GM04504 (cell line): ENCODE measurements around the gene RXRB.

Experiments used
- DNase-seq: peaks from one replicate; pipeline ENCODE4 v3.0.0-alpha.2; 2012; ENCODE audit warnings: low read depth

The RXRB gene

GRCh38 chr6:33175436-33176069 is 24.9 kb downstream of the RXRB start:
- DNase-seq: no peak

DNA sequence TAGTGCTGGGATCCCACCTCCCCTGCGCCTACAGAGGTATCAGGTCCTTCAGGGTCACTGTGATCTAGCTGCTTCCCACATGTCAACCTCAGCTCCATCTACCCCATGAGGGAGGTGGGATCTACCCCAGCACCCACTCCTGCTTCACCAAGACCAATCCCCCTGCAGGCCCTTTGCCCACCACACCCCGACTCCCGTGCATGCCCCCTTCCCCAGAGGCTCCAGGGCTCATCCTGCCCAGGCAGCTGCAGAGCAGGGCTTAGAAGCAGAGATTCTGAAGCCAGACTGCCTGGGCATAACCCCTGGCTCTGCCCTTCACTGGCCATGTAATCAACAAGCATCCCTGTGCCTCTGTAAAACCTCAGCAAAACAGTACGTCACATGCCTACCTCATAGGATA is 25.7 kb downstream of the RXRB start:
- no peak for DNase-seq

- no peak for DNase-seq
Observed at GRCh38 chr6:33173535-33174180, 26.8 kb downstream of the RXRB start.

- no peak for DNase-seq
Observed at GRCh38 chr6:33172688-33173534, 27.6 kb downstream of the RXRB start.

DNA sequence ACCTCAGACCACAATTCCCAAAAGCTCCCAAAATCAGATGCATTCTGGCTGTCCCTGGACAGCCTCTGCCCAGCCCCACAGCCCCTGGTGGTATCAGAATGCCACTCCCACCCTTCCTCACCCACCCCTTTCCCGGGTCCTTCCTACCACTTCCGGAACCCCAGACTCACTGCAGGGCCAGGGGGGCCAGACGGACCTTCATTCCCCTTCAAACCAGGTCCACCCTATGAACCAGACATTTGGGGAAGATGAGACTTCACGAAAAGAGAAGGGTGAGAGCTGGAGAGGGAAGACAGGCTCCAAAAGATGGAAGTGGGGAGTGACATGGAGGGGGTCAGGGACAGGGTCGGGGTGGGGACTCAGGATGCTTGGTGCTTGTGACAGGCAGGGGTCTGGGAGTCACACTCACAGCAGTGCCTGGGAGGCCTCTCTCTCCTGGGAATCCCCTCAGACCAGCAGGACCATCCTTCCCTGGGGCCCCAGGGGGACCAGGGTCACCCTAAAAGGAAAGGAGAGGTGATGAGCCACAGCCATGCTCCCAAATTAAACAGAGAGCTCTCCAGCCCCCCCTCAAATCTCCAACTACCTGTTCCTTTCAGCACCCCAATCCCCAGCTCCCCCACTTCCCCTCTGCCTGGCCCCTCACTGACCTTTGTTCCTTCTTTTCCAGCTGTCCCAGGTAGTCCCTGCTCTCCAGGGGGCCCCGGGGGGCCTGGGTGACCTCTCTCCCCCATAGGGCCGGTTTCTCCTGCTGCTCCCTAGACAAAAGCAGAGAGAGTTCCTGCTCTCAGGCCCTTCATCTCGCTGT is 28.4 kb downstream of the RXRB start:
- no peak for DNase-seq

- DNase-seq: no peak
Observed at GRCh38 chr6:33171016-33171879, 29.2 kb downstream of the RXRB start.

GRCh38 chr6:33170176-33171015 is 30.1 kb downstream of the RXRB start:
- DNase-seq: no peak

DNA sequence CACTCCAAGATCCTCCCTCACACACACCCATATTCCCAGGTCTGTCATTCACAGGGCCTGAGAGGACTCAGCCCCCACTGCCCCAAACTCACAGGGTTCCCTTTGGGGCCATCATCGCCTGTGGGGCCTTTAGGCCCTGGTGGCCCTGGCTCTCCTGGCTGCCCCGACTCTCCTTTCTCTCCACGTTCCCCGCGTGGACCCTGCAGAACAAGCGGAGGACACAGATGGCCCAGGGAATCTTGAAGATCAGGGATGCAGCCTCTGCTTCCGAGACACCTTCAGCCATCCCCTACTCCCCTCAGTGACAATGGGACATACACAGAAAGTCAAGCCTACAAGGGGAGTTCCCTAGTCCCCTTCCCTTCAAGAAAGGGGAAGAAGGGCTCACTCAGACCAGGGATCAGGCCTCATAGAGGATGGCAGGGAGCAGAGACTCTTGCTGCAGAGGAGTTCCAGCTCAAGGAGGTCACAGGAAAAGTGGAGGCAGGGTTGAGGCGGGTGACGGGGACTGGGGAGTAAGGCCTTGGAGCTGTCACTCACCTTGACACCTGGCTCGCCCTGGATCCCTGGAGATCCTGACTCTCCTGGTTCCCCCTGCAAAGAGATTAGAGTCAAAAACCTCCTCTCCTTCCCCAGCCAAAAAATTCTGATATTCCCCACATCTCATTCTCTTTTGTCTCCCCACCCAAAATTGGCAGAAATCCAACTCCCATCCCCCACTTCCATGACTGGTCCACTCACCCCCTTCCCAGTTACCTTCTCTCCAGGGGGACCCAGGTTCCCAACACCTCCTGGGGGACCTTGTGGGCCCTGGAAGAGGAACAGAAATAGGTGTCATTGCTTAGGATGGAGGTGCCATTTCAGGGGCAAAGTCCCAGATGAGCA is 30.9 kb downstream of the RXRB start:
- no peak for DNase-seq

DNA sequence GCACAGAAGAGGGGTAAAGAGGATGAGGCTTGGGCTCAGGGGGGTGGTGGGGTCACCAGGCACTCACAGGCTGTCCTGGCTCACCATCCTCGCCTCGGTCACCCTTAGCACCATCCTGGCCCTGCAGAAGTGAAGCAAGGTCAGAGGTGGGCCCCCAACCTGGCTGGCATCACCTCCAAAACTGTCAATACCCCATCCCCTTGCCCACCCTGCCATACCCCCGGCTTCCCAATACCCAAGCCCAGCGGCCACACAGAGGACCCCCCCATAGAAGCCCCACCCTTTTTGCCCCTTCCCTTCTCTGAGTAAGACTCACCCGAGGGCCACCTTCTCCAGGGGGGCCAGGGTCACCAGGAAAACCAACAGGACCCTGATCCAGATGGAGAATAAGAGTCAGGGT is 31.8 kb downstream of the RXRB start:
- no peak for DNase-seq

- DNase-seq: no peak
Observed at GRCh38 chr6:33168284-33168601, 32.2 kb downstream of the RXRB start.

DNA sequence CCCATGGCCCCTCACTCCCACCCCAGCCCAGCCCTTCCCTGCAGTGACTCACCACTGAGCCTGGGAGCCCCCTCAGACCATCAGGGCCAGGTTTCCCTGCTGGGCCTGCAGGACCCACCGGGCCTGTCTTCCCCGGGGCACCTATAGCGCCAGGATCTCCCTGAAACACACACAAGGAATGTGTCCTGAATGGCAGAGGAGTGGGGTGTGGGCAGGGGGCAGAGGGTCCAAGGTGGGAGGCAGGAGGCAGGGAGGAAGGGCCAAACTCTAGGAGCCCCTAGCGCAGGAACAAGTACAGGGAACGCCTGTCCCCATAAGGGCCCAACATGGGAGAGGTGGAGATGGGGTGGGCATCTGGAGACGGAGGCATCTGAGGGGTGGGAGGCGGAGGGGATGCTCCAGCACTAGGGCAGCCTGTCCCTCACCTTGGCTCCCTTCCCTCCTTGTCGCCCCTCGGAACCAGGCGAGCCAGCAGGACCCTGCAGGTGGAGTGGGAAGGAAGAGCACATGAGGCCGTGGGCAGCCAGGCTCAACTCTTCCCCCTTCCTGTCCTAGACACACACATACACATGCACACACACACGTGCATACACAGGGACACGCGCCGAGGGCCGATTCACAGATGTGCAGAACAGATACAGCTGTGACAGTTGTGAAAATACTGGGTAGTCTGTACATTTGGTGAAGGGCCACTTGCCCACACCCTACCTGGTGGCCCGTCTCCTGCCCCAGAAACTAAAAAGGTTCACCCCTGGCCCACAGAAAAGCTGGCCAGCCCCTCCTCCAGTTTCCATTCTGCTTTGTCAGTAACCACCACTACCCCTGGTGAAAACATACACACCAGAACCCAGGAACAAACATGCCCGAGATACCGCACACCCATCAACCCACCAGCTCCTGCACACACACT is 32.8 kb downstream of the RXRB start:
- DNase-seq: no peak

DNA sequence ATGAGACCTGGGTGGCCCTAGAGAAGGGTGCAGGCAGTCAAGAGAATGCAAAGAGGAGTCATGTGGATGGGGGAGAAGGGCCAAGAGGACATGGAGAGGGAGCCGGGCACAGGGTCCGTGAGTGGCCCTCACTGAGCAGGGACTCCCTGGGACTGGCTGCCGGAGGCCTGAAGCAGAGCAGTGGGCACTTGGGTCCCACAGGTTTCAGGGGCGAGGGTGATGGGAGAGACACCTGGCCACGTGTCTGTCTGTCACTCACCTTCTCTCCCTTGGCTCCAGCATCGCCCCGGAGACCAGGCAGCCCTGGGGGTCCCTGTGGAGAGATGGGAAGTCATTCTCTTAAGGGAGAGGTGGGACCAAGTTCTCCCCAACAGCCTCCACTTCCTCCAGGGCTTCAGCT is 33.7 kb downstream of the RXRB start:
- DNase-seq: no peak

DNA sequence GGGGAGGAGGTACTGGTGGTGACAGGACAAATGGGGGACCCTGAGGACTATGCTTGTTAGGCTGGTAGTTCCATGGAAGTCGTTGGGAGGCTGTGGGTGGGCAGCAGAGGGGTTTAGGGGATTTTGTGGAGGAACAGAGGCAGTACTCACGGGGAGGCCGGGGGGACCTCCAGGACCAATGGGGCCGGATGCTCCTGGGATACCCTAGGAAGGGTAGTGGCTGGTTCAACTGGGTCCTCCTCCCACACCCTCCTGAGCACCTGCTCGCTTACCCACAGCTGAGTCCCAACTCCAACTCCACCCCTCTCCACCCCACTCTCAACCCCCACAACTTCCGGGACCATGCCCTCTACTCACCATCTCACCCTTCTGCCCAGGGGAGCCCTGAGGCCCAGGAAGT is 34.1 kb downstream of the RXRB start:
- no peak for DNase-seq

DNA sequence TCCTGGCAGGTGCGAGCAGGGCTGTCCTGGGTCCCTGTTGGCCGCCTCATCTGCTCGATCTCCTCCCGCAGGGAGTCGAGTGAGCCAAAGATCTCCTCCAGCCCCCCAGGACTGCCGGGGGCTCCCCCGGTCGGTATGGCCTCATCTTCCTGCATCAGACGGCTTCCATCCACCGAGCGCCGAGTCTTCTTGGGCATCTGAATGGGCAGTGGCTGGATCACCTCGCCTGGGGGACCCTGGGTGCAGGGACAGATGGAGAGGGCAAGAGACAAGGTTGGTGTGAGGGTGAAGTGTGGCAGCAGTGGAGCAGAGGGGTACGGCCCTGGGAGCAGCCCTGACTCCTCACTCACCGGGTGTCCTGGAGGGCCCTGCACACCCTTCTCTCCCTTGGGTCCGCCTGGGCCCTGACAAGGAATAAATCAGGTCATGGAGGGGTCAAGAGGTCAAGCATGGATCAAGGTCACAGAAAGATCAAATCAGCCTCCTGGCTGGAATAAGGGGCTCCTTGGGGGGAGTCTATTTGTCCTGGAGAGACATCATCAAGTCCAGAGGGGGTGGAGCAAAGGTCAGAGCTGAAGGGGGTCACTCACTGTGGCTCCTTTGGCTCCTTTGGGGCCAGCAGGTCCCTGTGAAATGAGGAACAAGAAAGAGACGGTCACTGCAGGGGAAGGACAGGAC is 34.7 kb downstream of the RXRB start:
- DNase-seq: no peak

- no peak for DNase-seq
Observed at GRCh38 chr6:33164665-33165373, 35.6 kb downstream of the RXRB start.

DNA sequence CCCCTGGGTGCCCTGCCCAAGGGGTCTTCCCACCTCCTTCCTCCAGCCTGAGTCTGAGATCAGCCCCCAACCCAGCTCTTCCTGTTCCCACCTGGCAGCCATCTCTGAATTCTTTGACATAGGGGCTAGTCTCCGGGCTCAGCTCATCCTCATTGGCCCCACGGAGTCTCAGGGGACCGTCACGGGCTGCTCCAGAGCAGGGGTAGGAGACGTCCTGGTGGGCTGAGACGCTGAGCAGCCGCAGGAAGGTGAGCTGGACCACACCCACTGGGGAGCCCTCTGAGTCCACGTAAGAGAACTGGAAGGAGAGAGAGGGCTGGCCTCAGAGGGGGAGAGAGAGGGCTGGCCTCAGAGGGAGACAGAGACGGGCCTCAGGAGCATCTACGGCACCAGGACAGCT is 36.3 kb downstream of the RXRB start:
- no peak for DNase-seq

DNA sequence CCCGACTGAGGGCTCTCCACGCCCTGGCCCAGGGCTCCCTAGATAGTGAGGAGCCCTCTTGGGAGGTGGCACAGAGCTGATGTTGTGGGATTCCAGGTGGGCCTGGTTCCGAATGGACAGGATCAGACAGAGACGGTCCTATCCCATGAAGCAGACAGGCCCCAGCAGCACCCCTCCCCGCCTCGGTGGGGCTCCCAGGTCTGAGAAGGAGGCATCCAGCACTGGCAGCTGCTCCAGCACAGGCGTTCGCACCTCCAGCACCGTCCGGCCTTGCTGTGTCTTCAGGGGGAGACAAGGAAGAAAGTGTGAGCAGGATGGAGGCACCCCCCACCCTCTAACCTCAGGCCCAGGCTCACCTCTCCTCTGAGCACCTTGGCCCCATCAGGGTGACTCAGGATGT is 36.9 kb downstream of the RXRB start:
- DNase-seq: no peak
